ENCODE results near the gene FGFBP2.

- TF ChIP-seq POLR2A (IDR thresholded peaks at IDR 0.05): no peak
- no peak for TF ChIP-seq CTCF (IDR thresholded peaks at IDR 0.05)
These were observed 20.6 kb upstream of the FGFBP2 start for GRCh38 chr4:15983610-15984009.
